T-helper 2 cell (primary cell): Measurements from ENCODE around the gene CFC1B.
"Not testable (repeated sequence)": the region's sequence is repeated elsewhere in the genome, so short reads cannot be mapped to it uniquely, and the experiment has no call there.

Experiments used
- DNase-seq, 5 experiments: peaks; one replicate each; pipeline versions ENCODE4 v3.0.0 to v3.0.0-alpha.2; 2012 to 2022

CFC1B gene

DNA sequence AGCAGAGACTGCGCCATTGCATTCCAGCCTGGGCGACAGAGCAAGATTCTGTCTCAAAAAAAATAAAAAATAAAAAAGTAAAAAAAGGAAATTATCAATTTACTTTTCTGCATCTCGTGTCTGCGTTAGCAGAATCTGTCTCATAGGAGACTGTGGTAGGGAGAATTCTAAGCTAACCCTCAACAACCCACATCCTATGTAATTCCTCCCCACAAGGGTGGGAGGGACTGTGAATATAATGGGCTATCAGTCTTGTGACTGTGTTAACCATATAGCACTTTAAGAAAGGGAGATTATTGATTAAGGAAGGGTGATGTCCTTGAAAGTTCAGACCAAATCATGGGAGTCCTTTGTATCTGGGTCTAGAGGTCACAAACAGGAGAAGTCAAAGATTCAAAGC is 45.1 kb downstream of the CFC1B start:
- not testable (repeated sequence) for DNase-seq

DNA sequence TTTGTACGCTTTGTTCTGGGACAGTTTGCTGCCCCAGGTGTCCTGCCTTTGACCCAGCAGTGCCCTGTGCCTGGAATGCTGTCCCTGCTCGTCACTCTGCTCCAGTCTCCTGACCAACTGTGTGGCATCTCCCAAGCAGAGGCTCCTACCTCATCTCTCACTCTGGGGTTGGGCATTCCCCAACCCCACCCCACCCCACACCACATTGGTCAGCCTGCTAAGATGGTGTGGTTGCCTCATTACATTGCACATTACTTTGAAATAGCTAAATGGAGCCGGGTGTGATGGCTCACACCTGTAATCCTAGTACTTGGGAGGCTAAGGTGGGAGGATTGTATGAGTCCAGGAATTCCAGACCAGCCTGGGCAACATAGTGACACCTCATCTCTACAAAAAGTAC is 50.9 kb downstream of the CFC1B start:
- not testable (repeated sequence) for DNase-seq

DNA sequence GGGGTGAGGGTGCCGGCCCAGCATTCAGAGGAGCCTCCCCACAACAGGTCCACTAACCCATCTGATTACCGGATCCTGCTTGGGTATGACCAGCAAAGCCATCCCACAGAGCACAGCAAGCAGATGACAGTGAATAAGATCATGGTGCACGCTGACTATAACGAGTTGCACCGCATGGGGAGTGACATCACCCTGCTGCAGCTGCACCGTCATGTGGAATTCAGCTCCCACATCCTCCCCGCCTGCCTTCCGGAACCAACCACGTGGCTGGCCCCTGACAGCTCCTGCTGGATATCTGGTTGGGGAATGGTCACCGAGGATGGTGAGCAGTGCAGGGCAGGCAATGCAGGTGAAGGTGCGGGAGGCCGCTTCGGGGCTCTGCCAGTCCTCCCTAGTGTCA is 53.2 kb downstream of the CFC1B start:
- DNase-seq = not testable (repeated sequence)

DNA sequence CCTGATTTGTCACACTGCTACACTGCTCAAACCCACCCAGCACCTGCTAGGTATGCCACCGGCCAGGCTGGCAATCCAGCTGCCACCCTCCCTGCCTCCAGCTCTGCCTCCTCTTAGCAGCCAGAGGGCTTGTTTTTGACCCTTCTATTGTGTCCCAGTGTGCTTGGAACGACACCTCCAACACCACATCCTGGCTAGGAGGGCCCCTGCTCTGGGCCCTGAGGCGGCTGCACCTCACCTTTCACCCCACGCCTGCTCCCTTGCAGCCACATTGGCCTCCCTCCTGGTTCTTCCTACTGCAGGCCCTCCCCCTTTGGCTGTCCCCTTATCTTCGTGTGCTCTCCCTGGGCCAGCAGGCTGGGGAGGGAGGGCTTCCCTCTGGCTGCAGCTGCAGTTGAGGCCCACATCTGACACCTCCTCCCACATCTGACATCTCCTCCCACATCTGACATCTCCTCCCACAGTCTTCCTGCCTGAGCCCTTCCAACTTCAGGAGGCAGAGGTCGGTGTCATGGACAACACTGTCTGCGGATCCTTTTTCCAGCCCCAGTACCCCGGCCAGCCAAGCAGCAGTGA is 55.3 kb downstream of the CFC1B start:
- DNase-seq = not testable (repeated sequence)

DNA sequence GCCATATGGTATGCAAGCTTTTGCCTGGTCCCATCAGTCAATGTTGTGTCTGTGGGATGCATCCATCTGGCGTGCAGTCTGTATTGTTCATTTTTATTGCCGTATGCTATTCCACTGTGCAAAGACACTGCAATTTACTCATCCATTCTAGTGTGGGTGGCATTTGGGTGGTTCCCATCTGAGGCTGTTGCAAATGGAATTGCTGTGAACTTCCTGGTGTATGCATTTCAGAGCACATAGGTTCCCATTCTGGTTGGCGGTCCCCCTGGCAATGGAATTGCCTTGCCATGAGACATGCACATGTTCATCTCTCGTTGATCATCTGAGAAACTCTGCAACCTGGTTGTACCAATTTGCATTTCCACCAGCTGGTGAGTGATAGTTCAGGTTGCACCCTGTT is 56.5 kb downstream of the CFC1B start:
- not testable (repeated sequence) for DNase-seq
